Muscle of leg (tissue), 11 donors: ENCODE results near the gene ATP1B3. TPM values are rescaled to one million over a fixed set of nuclear protein-coding genes. Genes with fewer than 3 reads are reported as not detected.
"Not testable (repeated sequence)": the region's sequence is repeated elsewhere in the genome, so short reads cannot be mapped to it uniquely, and the experiment has no call there.

Experiments
- DNase-seq: peaks from one replicate; pipeline ENCODE4 v3.0.0; 2013
- H3K27ac ChIP-seq: one replicate; pipeline ENCODE4 v1.5.1; 2013; ENCODE audit warnings: mild to moderate bottlenecking, low read length, control low read depth
- H3K27me3 ChIP-seq: one replicate; pipeline ENCODE4 v1.6.1; 2013; ENCODE audit warnings: low read length; ENCODE audit not compliant: control insufficient read depth, insufficient read depth
- H3K36me3 ChIP-seq: one replicate; pipeline ENCODE4 v1.6.1; 2013; ENCODE audit warnings: low read length; ENCODE audit not compliant: control insufficient read depth, insufficient read depth
- H3K4me1 ChIP-seq: one replicate; pipeline ENCODE4 v1.6.1; 2013; ENCODE audit warnings: low read length; ENCODE audit not compliant: control insufficient read depth, insufficient read depth
- H3K4me3 ChIP-seq: one replicate; pipeline ENCODE4 v1.5.1; 2013; ENCODE audit warnings: low read length, control low read depth
- H3K9me3 ChIP-seq: replicated peaks from 2 replicates; pipeline ENCODE4 v1.6.1; 2013; ENCODE audit warnings: low read depth, low read length; ENCODE audit not compliant: control insufficient read depth
- WGBS: methylation state at CpG from one replicate; pipeline ENCODE4 v1.1.5; 2013; ENCODE audit warnings: missing lambda C conversion rate; ENCODE audit not compliant: insufficient coverage; 5-methylcytosine and 5-hydroxymethylcytosine counted together
- polyA plus RNA-seq, 8 donors: library from polyadenylated mRNA; unstranded; fragments of 120-200 nt; gene quantifications; one replicate each; pipeline versions ENCODE4 v1.2.1 to v1.2.3, GENCODE V29; 2013; ENCODE audit warnings: inconsistent platforms in 1 of 8, low replicate concordance in 1 of 8; ENCODE audit not compliant: insufficient read length in 8 of 8, insufficient read depth in 1 of 8
- total RNA-seq: library from RNA; stranded (reverse); fragments of 120-200 nt; gene quantifications from one replicate; pipeline ENCODE4 v1.2.4, GENCODE V29; 2013

ATP1B3 gene
- total and polyA plus RNA-seq, 9 donors: 25.8 to 113 (median 84.6) TPM

GRCh38 chr3:141898908-141899307 lies 22.5 kb downstream of the ATP1B3 start:
- Histone ChIP-seq H3K4me1 (no peaks in the 10 kb centered on the region), H3K4me3 (no peak overlapping the region), H3K27ac (no peak overlapping the region), H3K27me3 (no peaks in the 10 kb centered on the region), H3K9me3 (peaks cover 5% of the 10 kb centered on the region), H3K36me3 (peaks cover 2% of the 10 kb centered on the region)
- DNase-seq: no peak
- WGBS: no CpG with 5 or more reads among the region's 1 CpG

- no peak overlapping the region for H3K27ac ChIP-seq
- peaks cover 5% of the 10 kb centered on the region for H3K9me3 ChIP-seq
- H3K36me3 ChIP-seq: peaks cover 2% of the 10 kb centered on the region
- H3K4me1 ChIP-seq: no peaks in the 10 kb centered on the region
- WGBS: 96% methylated on average over 3 of the region's 3 CpGs
- no peaks in the 10 kb centered on the region for H3K27me3 ChIP-seq
- no peak overlapping the region for H3K4me3 ChIP-seq
- DNase-seq: no peak
Observed at GRCh38 chr3:141900343-141900742, 23.9 kb downstream of the ATP1B3 start.

- no CpG with 5 or more reads among the region's 2 CpGs for WGBS
- no peaks in the 10 kb centered on the region for H3K27me3 ChIP-seq
- H3K27ac ChIP-seq: no peak overlapping the region
- DNase-seq: no peak
- no peak overlapping the region for H3K4me3 ChIP-seq
- H3K36me3 ChIP-seq: peaks cover under 1% of the 10 kb centered on the region
- H3K9me3 ChIP-seq: peaks cover 5% of the 10 kb centered on the region
- no peaks in the 10 kb centered on the region for H3K4me1 ChIP-seq
Observed at GRCh38 chr3:141901914-141902313, 25.5 kb downstream of the ATP1B3 start.

GRCh38 chr3:141904203-141904602 lies 27.8 kb downstream of the ATP1B3 start:
- peaks cover 8% of the 10 kb centered on the region for H3K36me3 ChIP-seq
- no peaks in the 10 kb centered on the region for H3K27me3 ChIP-seq
- no peaks in the 10 kb centered on the region for H3K4me1 ChIP-seq
- H3K9me3 ChIP-seq: peaks cover 5% of the 10 kb centered on the region
- no peak for DNase-seq
- no CpG with 5 or more reads among the region's 4 CpGs for WGBS
- H3K4me3 ChIP-seq: no peak overlapping the region
- no peak overlapping the region for H3K27ac ChIP-seq

- peaks cover 15% of the 10 kb centered on the region for H3K36me3 ChIP-seq
- no peaks in the 10 kb centered on the region for H3K4me1 ChIP-seq
- no peak overlapping the region for H3K27ac ChIP-seq
- no peak for DNase-seq
- no peak overlapping the region for H3K4me3 ChIP-seq
- no peaks in the 10 kb centered on the region for H3K27me3 ChIP-seq
- peaks cover 1% of the 10 kb centered on the region for H3K9me3 ChIP-seq
- WGBS: 86% methylated on average over 1 of the region's 2 CpGs
Observed at GRCh38 chr3:141905129-141905528, 28.7 kb downstream of the ATP1B3 start.

- no peak for DNase-seq
- H3K9me3 ChIP-seq: no peaks in the 10 kb centered on the region
- peaks cover 21% of the 10 kb centered on the region for H3K36me3 ChIP-seq
- H3K27ac ChIP-seq: no peak overlapping the region
- no peak overlapping the region for H3K4me3 ChIP-seq
- no peaks in the 10 kb centered on the region for H3K27me3 ChIP-seq
- no peaks in the 10 kb centered on the region for H3K4me1 ChIP-seq
Observed at GRCh38 chr3:141909408-141909807, 33.0 kb downstream of the ATP1B3 start.

GRCh38 chr3:141909986-141910385 lies 33.5 kb downstream of the ATP1B3 start:
- not testable (repeated sequence) for H3K4me3 ChIP-seq, H3K27ac ChIP-seq, H3K4me1 ChIP-seq, DNase-seq, H3K9me3 ChIP-seq, H3K27me3 ChIP-seq
- no CpG with 5 or more reads among the region's 4 CpGs for WGBS
- peaks cover 24% of the 10 kb centered on the region for H3K36me3 ChIP-seq

GRCh38 chr3:141913150-141913811 lies 36.8 kb downstream of the ATP1B3 start:
- no peak overlapping the region for H3K27ac ChIP-seq
- H3K4me3 ChIP-seq: no peak overlapping the region
- no peaks in the 10 kb centered on the region for H3K27me3 ChIP-seq
- no CpG with 5 or more reads among the region's 1 CpG for WGBS
- no peaks in the 10 kb centered on the region for H3K4me1 ChIP-seq
- H3K36me3 ChIP-seq: peaks cover 26% of the 10 kb centered on the region
- DNase-seq: peak; percentile 53
- H3K9me3 ChIP-seq: no peaks in the 10 kb centered on the region

- no peak for DNase-seq
- Histone ChIP-seq H3K36me3 (peaks cover 20% of the 10 kb centered on the region), H3K4me3 (no peak overlapping the region), H3K9me3 (no peaks in the 10 kb centered on the region), H3K4me1 (no peaks in the 10 kb centered on the region), H3K27ac (no peak overlapping the region), H3K27me3 (no peaks in the 10 kb centered on the region)
- WGBS: 85% methylated on average over 2 of the region's 4 CpGs
Observed at GRCh38 chr3:141914311-141914710, 37.9 kb downstream of the ATP1B3 start.

- peaks cover 14% of the 10 kb centered on the region for H3K36me3 ChIP-seq
- WGBS: 100% methylated on average over 2 of the region's 5 CpGs
- no peaks in the 10 kb centered on the region for H3K9me3 ChIP-seq
- no peak overlapping the region for H3K27ac ChIP-seq
- H3K4me3 ChIP-seq: no peak overlapping the region
- DNase-seq: no peak
- H3K4me1 ChIP-seq: no peaks in the 10 kb centered on the region
- H3K27me3 ChIP-seq: no peaks in the 10 kb centered on the region
Observed at GRCh38 chr3:141915016-141915415, 38.6 kb downstream of the ATP1B3 start.

GRCh38 chr3:141915766-141916165 lies 39.3 kb downstream of the ATP1B3 start:
- H3K4me3 ChIP-seq: no peak overlapping the region
- no peaks in the 10 kb centered on the region for H3K9me3 ChIP-seq
- DNase-seq: no peak
- no peaks in the 10 kb centered on the region for H3K4me1 ChIP-seq
- peaks cover 13% of the 10 kb centered on the region for H3K36me3 ChIP-seq
- H3K27ac ChIP-seq: no peak overlapping the region
- WGBS: no CpG with 5 or more reads among the region's 2 CpGs
- H3K27me3 ChIP-seq: no peaks in the 10 kb centered on the region
